ENCODE measurements around the gene HEPHL1. TPM values are rescaled to one million over a fixed set of nuclear protein-coding genes. Genes with fewer than 3 reads are reported as not detected.
A peak's percentile ranks its signal among the peaks of the same experiment; 100 is the strongest.

Gene HEPHL1
- total RNA-seq, 4 donors from 2014 or later: under 0.01 to 103 (median 6.6) TPM

GRCh38 chr11:94131047-94131717 lies 110.0 kb downstream of the HEPHL1 start:
- Histone ChIP-seq H3K4me3 (peak overlapping the region in 2 of 4 donors; percentile 7 to 87), H3K4me1 (peaks cover 33 to 79% (median 52%) of the 10 kb centered on the region in 3 donors), H3K27ac (peak overlapping the region; percentile 90 to 98 (median 92)), H3K9me3 (no peaks in the 10 kb centered on the region), H3K27me3 (no peaks in the 10 kb centered on the region), H3K36me3 (no peaks in the 10 kb centered on the region)
- 29 to 58% methylated on average over 3 of the region's 3 CpGs for WGBS, 2 donors
- no peak for DNase-seq
- intact Hi-C loops (cut with DNase I): no loop called here
- TF ChIP-seq POLR2A (IDR thresholded peaks at IDR 0.05) (no peak), CTCF (IDR thresholded peaks at IDR 0.05) (no peak)

DNA sequence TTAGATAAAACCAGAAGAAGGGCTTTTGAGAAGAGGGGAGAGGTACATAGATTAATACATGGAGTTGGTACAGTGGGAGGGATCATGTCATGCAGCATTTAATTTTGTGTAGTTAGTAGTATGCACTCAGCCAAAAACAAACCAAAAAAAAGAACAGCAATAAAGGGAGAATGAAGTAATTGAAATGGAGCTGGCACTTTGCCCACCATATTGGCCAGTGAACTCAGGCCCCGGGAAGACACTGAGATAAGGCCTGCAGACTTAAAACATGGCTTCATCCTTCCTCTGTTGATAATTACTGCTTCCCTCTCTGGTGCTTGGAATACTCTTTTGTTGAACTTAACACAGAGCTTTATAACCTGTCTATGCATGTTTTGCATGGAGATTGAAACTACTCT lies 110.6 kb downstream of the HEPHL1 start:
- Histone ChIP-seq H3K27me3 (no peaks in the 10 kb centered on the region), H3K27ac (peak overlapping the region; percentile 90 to 98 (median 92)), H3K4me3 (peak overlapping the region in 1 of 4 donors; percentile 87), H3K36me3 (no peaks in the 10 kb centered on the region), H3K4me1 (peaks cover 33 to 84% (median 54%) of the 10 kb centered on the region in 3 donors), H3K9me3 (no peaks in the 10 kb centered on the region)
- intact Hi-C loops (cut with DNase I): no loop called here
- no peak for TF ChIP-seq POLR2A (IDR thresholded peaks at IDR 0.05)
- no peak for TF ChIP-seq CTCF (IDR thresholded peaks at IDR 0.05)
- WGBS, 2 donors: 13 to 14% methylated on average over 1 of the region's 1 CpG
- DNase-seq: no peak

GRCh38 chr11:94132152-94132558 lies 111.0 kb downstream of the HEPHL1 start:
- Histone ChIP-seq H3K9me3 (no peaks in the 10 kb centered on the region), H3K4me3 (no peak overlapping the region), H3K27me3 (no peaks in the 10 kb centered on the region), H3K4me1 (peaks cover 33 to 85% (median 54%) of the 10 kb centered on the region in 3 donors), H3K27ac (peak overlapping the region in 3 of 4 donors; percentile 91 to 98 (median 94)), H3K36me3 (no peaks in the 10 kb centered on the region)
- no peak for TF ChIP-seq CTCF (IDR thresholded peaks at IDR 0.05)
- DNase-seq: no peak
- WGBS, 2 donors: 35 to 36% methylated on average over 5 of the region's 5 CpGs
- intact Hi-C loops (cut with DNase I): no loop called here

GRCh38 chr11:94132823-94133408 lies 111.8 kb downstream of the HEPHL1 start:
- 86 to 92% methylated on average over 3 to 4 of the region's 4 CpGs for WGBS, 2 donors
- Histone ChIP-seq H3K4me3 (no peak overlapping the region), H3K27ac (peak overlapping the region in 2 of 4 donors; percentile 4 to 36), H3K9me3 (no peaks in the 10 kb centered on the region), H3K4me1 (peaks cover 31 to 78% (median 49%) of the 10 kb centered on the region in 3 donors), H3K36me3 (no peaks in the 10 kb centered on the region), H3K27me3 (no peaks in the 10 kb centered on the region)
- TF ChIP-seq POLR2A (IDR thresholded peaks at IDR 0.05): no peak
- no peak for TF ChIP-seq CTCF (IDR thresholded peaks at IDR 0.05)
- DNase-seq: no peak
- intact Hi-C loops (cut with DNase I): no loop called here

DNA sequence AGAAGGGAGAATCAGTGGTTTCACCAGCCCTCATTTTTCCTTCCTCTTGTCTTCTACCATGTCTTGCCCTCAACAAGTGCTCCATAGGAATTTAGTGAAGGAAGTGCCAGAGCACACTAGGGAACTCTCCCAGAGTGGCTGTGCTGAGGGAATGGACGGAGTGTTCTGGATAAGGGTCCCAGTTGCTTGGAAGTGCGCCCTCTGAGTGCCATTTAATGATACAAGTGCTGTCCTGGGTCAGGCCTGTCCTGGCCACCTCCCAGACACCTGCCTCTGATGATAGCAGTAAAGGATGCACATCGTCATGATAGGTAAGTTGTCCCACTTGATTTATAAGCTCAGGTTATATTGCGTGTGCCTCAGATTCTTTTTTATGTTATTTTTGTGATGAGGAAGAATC lies 112.6 kb downstream of the HEPHL1 start:
- Histone ChIP-seq H3K27ac (peak overlapping the region in 1 of 4 donors; percentile 87), H3K27me3 (no peaks in the 10 kb centered on the region), H3K9me3 (no peaks in the 10 kb centered on the region), H3K4me3 (no peak overlapping the region), H3K4me1 (peaks cover 26 to 73% (median 46%) of the 10 kb centered on the region in 3 donors), H3K36me3 (no peaks in the 10 kb centered on the region)
- intact Hi-C loops (cut with DNase I): no loop called here
- TF ChIP-seq POLR2A (IDR thresholded peaks at IDR 0.05): no peak
- TF ChIP-seq CTCF (IDR thresholded peaks at IDR 0.05): no peak
- WGBS, 2 donors: 92 to 96% methylated on average over 2 to 4 of the region's 4 CpGs
- DNase-seq: no peak
